HG02678 (cell line): ENCODE measurements around the gene SCLT1.

ENCODE experiments used
- ATAC-seq: cut with Tn5 transposase; IDR thresholded peaks from one replicate; pipeline ENCODE4 v1.9.1; 2021; ENCODE audit warnings: mild to moderate bottlenecking, moderate library complexity; ENCODE audit not compliant: unreplicated experiment

Gene SCLT1

GRCh38 chr4:128847082-128847724 lies 246.1 kb downstream of the SCLT1 start:
- no peak for ATAC-seq

GRCh38 chr4:128846063-128846462 lies 247.3 kb downstream of the SCLT1 start:
- ATAC-seq, result no peak

GRCh38 chr4:128844931-128845330 lies 248.4 kb downstream of the SCLT1 start:
- ATAC-seq, result no peak

DNA sequence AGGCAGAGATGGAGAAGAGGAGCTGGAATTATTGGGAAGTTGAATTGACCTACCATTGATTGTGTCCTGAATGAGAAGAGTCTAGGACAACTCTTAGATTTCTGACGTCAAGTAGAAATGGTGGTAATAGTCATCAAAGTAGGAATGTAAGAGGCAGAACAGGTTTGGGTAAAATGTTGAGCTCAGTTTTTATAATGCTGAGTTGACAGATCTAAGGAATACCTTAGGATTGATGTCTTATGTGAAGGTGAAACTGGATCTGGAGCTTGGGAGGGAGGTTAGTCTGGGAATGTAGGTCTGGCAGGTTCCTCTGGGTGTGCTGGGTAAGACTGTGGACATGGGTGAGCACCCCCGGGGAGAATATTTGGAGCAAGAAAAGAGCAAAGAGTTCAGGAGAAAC lies 251.9 kb downstream of the SCLT1 start:
- ATAC-seq, result no peak

- no peak for ATAC-seq
These were observed 252.5 kb downstream of the SCLT1 start for GRCh38 chr4:128840711-128841318.

DNA sequence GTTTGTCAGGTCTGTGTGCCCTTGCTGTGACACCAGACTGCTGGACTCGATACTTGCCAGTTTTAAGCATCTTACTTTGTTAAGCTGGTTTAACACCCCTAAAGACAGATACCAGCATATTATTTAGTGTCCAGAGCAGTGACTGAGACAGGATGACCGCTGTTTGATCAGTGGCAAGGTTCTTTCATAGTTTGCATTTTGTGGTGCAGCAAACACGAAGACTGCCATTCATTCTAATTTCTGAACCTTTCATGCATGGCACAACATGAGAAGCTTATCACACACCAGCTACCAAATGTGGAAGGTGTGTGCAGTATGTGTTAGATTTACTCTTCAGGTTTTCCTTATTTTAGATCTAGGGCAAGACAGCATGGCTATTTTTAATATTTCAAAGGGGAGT lies 255.7 kb downstream of the SCLT1 start:
- ATAC-seq, result no peak

DNA sequence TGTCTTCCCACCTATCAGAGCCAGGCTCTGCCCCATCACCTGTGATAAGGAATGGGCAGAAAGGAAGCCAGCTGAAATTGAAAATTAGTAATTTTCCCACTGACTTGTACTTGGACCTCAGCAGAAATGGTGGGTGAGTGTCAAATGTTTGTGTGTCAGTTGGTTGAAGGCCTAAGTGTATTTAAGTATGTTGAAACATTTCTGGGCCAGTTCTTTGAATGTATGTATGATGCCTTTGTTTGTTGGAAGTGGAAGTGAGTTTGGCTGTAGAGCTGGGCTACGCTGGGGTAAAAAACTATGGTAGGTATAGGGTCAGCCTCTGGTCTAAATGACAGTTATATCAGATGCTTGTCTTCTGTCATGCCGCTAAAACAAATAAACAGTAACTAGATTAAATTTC lies 256.1 kb downstream of the SCLT1 start:
- no peak for ATAC-seq

DNA sequence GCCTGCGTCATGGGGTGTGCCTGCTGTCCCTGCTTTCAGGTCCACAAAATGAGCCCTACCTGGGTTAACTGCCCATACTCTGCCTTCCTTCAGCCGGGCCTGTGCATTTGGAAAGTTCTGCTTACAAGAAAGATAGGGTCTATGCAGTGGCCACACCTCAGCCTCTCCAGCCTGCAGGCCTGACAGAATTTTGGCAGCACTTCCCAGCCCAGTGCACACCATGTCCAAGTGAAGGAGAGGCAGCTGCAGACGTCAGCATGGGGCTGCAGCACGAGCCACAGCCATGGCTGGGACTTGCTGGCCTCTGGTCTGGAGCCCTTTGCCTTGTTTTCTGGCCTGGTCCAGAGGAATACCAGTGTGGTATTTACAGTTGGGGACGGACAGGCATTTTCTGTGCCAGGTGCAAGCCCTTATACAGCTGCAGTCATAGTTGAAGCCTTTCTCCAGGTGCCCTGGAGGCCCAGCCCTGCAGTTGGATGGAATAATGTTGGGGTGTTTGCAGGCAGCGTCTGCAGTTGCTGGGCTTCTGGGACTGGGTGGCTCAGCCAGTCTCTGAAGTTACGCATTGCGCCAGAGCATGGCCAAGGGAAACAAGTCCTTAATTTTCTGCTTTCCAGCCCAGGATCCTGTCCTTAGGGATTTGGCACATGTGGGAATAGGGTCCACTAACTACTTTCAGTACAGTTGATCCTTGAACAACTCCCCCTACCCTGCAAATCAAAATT lies 257.7 kb downstream of the SCLT1 start:
- ATAC-seq, result no peak
